HepG2 (cell line): ENCODE measurements around the gene STEAP1B.

Source experiments
- CENPBD1 ChIP-seq: sonication (generic); formaldehyde crosslinking; IDR thresholded peaks from 2 replicates; pipeline ENCODE4 v1.8.0; 2022; ENCODE audit warnings: missing genetic modification reagents, low read depth, mild to moderate bottlenecking, borderline replicate concordance
- CTCF ChIP-seq: sonication (generic); formaldehyde crosslinking; IDR thresholded peaks from 2 replicates; pipeline ENCODE4 v1.5.0; 2020; ENCODE audit warnings: mild to moderate bottlenecking, missing genetic modification reagents, moderate library complexity
- IKZF5 ChIP-seq: IDR thresholded peaks from 2 replicates; pipeline ENCODE4 v1.6.1; 2018; ENCODE audit warnings: missing genetic modification reagents, mild to moderate bottlenecking, missing compliant biosample characterization
- KLF6 ChIP-seq: IDR thresholded peaks from 2 replicates; pipeline ENCODE4 v1.8.0; 2016; ENCODE audit warnings: missing biosample characterization, missing genetic modification reagents
- RAD51 ChIP-seq: fragments of 450-650 bp; IDR thresholded peaks from 2 replicates; pipeline ENCODE4 v1.6.1; 2016; ENCODE audit warnings: borderline replicate concordance
- SUZ12 ChIP-seq: fragments of 150-350 bp; IDR thresholded peaks from 2 replicates; pipeline ENCODE4 v1.6.1; 2014; ENCODE audit warnings: low read depth, low read length
- ZNF274 ChIP-seq: sonication (generic); formaldehyde crosslinking; IDR thresholded peaks from 2 replicates; pipeline ENCODE4 v1.5.1; 2020; ENCODE audit warnings: mild to moderate bottlenecking, missing genetic modification reagents
- ZZZ3 ChIP-seq: sonication (generic); formaldehyde crosslinking; IDR thresholded peaks from 2 replicates; pipeline ENCODE4 v1.4.0; 2020; ENCODE audit warnings: missing genetic modification reagents, mild to moderate bottlenecking, borderline replicate concordance

GRCh38 chr7:22386865-22387264 is 113.1 kb downstream of the STEAP1B start:
- TF ChIP-seq CENPBD1 (CRISPR knock-in tag): no peak
- TF ChIP-seq ZNF274 (CRISPR knock-in tag): no peak
- no peak for TF ChIP-seq CTCF (CRISPR knock-in tag)
- no peak for TF ChIP-seq ZZZ3 (CRISPR knock-in tag)
- no peak for TF ChIP-seq KLF6
- no peak for TF ChIP-seq IKZF5 (CRISPR knock-in tag)
- TF ChIP-seq RAD51: no peak
- no peak for TF ChIP-seq SUZ12
